ENCODE measurements around the gene RIPOR1. TPM values are rescaled to one million over a fixed set of nuclear protein-coding genes. Genes with fewer than 3 reads are reported as not detected.

The RIPOR1 gene
- polyA plus RNA-seq, 1 of the 3 experiments (the other 2 are of a cell fraction): 24.7 TPM

- Histone ChIP-seq H4K20me1 (ENCODE audit: insufficient read depth) (peaks cover 31% of the 10 kb centered on the region), H3K36me3 (replicated peaks in 1 of 2; ENCODE audit: control insufficient read depth in 1 of 2, insufficient read depth in 2 of 2, low read length in 1 of 2) (peaks cover 28 to 47% of the 10 kb centered on the region in 2 experiments)
- CTCF ChIA-PET: interaction anchor here (0.9 to 15.5 kb wide), 9 partner anchors 9 to 123 kb away, joined by 3 to 263 read pairs (median 12); partner anchors contain the start of genes CARMIL2, CTCF and RIPOR1
Observed at GRCh38 chr16:67545665-67546024, 17.0 kb downstream of the RIPOR1 start.

More at GRCh38 chr16:67545665-67546024, 17.0 kb downstream of the RIPOR1 start:
- Histone ChIP-seq H2AFZ (ENCODE audit: low read depth) (no peak overlapping the region), H3F3A (replicated peaks; ENCODE audit: insufficient read depth) (peaks cover 13% of the 10 kb centered on the region), H3K9me3 (no peaks in the 10 kb centered on the region), H3K9ac (no peak overlapping the region), H3K4me3 (ENCODE audit: low read depth in 2 of 2, low read length in 1 of 2) (no peak overlapping the region), H3K79me2 (ENCODE audit: insufficient read depth) (peaks cover 7% of the 10 kb centered on the region; the same call in 1 of the 2 replicates), H3K9me2 (no peaks in the 10 kb centered on the region), H3K27me3 (ENCODE audit: insufficient read depth) (no peaks in the 10 kb centered on the region), H3K4me1 (ENCODE audit: control insufficient read depth in 1 of 2, insufficient read depth in 2 of 2, low read depth in 1 of 2, low read length in 1 of 2) (no peaks in the 10 kb centered on the region), H3K4me2 (no peak overlapping the region), H3K27ac (ENCODE audit: low read depth in 2 of 2, low read length in 1 of 2) (no peak overlapping the region)
- POLR2A ChIA-PET: no interaction called here
- no peak for DNase-seq
- WGBS (ENCODE audit: low lambda C conversion rate): 98% methylated on average over 8 of the region's 14 CpGs
- TF ChIP-seq YY1 (IDR thresholded peaks at IDR 0.05; ENCODE audit: low read depth) (no peak), MAX (IDR thresholded peaks at IDR 0.05; ENCODE audit: low read depth) (no peak), MXI1 (IDR thresholded peaks at IDR 0.05; ENCODE audit: low read depth, low read length) (no peak), FOXJ3 (CRISPR knock-in tag; IDR thresholded peaks at IDR 0.05) (no peak), FOXM1 (IDR thresholded peaks at IDR 0.05; ENCODE audit: low read depth) (no peak), REST (IDR thresholded peaks at IDR 0.05; ENCODE audit: low read depth, low read length) (no peak), TEAD4 (IDR thresholded peaks at IDR 0.05; ENCODE audit: borderline replicate concordance, insufficient read depth) (no peak), SIN3A (IDR thresholded peaks at IDR 0.05; ENCODE audit: borderline replicate concordance, low read depth, low read length) (no peak), ELF1 (IDR thresholded peaks at IDR 0.05) (no peak), POLR2AphosphoS5 (IDR thresholded peaks at IDR 0.05; ENCODE audit: low read depth, low read length) (no peak)
- TF ChIP-seq, protein P1, sequence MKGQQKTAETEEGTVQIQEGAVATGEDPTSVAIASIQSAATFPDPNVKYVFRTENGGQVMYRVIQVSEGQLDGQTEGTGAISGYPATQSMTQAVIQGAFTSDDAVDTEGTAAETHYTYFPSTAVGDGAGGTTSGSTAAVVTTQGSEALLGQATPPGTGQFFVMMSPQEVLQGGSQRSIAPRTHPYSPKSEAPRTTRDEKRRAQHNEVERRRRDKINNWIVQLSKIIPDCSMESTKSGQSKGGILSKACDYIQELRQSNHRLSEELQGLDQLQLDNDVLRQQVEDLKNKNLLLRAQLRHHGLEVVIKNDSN (IDR thresholded peaks at IDR 0.05; ENCODE audit: borderline replicate concordance, low read depth): no peak

Measured in SK-N-SH (cell line).